Aorta (tissue), 5 donors: ENCODE data around the gene ZNF322. TPM values are rescaled to one million over a fixed set of nuclear protein-coding genes. Genes with fewer than 3 reads are reported as not detected.
A peak's percentile ranks its signal among the peaks of the same experiment; 100 is the strongest.

Source experiments
- ATAC-seq: fragments of 200-7000 bp; cut with Tn5 transposase; one replicate; pipeline ENCODE4 v1.9.1; 2022; ENCODE audit warnings: moderate library complexity; ENCODE audit not compliant: low FRiP score
- DNase-seq, 2 donors: peaks; one replicate each; pipeline ENCODE4 v3.0.0-alpha.2; 2020
- H3K27ac ChIP-seq, 2 donors: one replicate each; pipeline ENCODE4 v1.5.1; 2013; ENCODE audit warnings: low read length in 2 of 2, mild to moderate bottlenecking in 2 of 2, moderate library complexity in 2 of 2, control low read depth in 1 of 2, inconsistent platforms in 1 of 2, low read depth in 1 of 2
- H3K27me3 ChIP-seq, 2 donors: one replicate each; pipeline ENCODE4 v1.6.1; 2013; ENCODE audit warnings: control low read depth in 1 of 2, low read length in 1 of 2, mild to moderate bottlenecking in 1 of 2, moderate library complexity in 1 of 2; ENCODE audit not compliant: insufficient read depth in 2 of 2, control insufficient read depth in 1 of 2
- H3K36me3 ChIP-seq, 2 donors: one replicate each; pipeline ENCODE4 v1.6.1; 2013; ENCODE audit warnings: control low read depth in 1 of 2, low read length in 1 of 2, mild to moderate bottlenecking in 1 of 2; ENCODE audit not compliant: insufficient read depth in 2 of 2, control insufficient read depth in 1 of 2
- H3K4me1 ChIP-seq, 2 donors: one replicate each; pipeline ENCODE4 v1.6.1; 2013; ENCODE audit warnings: low read length in 2 of 2, control low read depth in 1 of 2, mild to moderate bottlenecking in 1 of 2, moderate library complexity in 1 of 2; ENCODE audit not compliant: insufficient read depth in 2 of 2, control insufficient read depth in 1 of 2
- H3K4me3 ChIP-seq, 2 donors: one replicate each; pipeline ENCODE4 v1.5.1; 2013; ENCODE audit warnings: low read length in 2 of 2, control low read depth in 1 of 2, mild to moderate bottlenecking in 1 of 2
- H3K9me3 ChIP-seq: one replicate; pipeline ENCODE4 v1.6.1; 2013; ENCODE audit warnings: mild to moderate bottlenecking, low read length; ENCODE audit not compliant: control insufficient read depth
- WGBS, 2 donors: extraction: QIAGEN DNeasy Blood & Tissue Kit; methylation state at CpG; one replicate each; pipeline ENCODE4 v1.1.7; 2013; 5-methylcytosine and 5-hydroxymethylcytosine counted together
- intact Hi-C, 2 donors: fragments of 100-400 bp; cut with DNase I; formaldehyde crosslinking; loops; one replicate each; pipeline versions ENCODE4 v1.14.2 to v1.15.0; 2022
- polyA plus RNA-seq, 2 donors: library from polyadenylated mRNA; stranded (reverse); fragments of 200-250 nt; gene quantifications; one replicate each; pipeline ENCODE4 v1.2.3, GENCODE V29; 2013
- total RNA-seq, 2 donors: library from RNA; stranded (reverse); fragmentation: NEBNext Ultra II Directional; extraction: Animal tissue kit (Norgen Biotek cat#: 25700); gene quantifications; one replicate each; pipeline ENCODE4 v1.2.1, GENCODE V29; 2021
- donor health status: healthy with polysubstance abuse.
- donor health status: Bipolar disorder and iron deficiency.
- donor health status: DM: no; HTN: no; CAD: no.
- donor health status: DM: no; HTN: no; CAD: no.
- donor health status: DM: yes; HTN: yes; CAD: no.

ZNF322 gene
- total and polyA plus RNA-seq, 4 donors = 7.9 to 30.3 (median 16.1) TPM

DNA sequence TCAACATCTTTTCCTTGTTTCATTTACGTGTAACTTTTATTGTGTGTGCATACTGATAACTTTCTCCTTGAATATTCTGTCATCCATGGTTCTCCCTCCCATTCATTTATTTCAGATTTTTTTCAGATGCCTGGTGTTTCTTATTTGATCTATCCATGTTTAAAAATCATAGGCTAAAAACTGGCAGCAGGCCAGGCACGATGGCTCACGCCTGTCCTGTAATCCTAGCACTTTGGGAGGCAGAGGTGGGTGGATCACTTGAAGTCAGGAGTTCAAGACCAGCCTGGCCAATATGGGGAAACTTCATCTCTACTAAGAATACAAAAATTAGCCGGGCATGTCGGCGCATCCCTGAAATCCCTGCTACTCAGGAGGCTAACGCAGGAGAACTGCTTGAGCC lies 31.7 kb downstream of the ZNF322 start:
- no peaks in the 10 kb centered on the region for H3K4me1 ChIP-seq
- H3K27ac ChIP-seq = no peak overlapping the region
- intact Hi-C loops = no loop called here
- H3K27me3 ChIP-seq = no peaks in the 10 kb centered on the region
- no peaks in the 10 kb centered on the region for H3K9me3 ChIP-seq
- DNase-seq (no peak), ATAC-seq (no peak)
- H3K4me3 ChIP-seq = no peak overlapping the region
- 80 to 85% methylated on average over 7 of the region's 7 CpGs for WGBS, 2 donors
- no peaks in the 10 kb centered on the region for H3K36me3 ChIP-seq

DNA sequence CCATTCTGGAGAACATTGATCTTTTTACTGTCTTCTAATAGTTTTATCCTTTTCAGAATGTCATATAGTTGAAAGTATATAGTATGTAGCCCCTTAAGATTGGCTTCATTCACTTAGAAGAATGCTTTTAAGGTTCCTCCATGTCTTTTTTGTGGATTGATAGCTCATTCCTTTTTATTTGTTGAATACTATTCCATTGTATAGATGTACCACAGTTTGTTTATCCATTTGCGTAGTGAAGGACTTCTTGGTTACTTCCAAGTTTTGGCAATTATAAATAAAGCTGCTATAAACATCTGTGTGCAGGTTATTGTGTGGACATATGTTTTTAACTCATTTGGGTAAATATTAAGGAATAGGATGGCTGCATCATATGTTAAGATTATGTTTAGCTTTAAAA lies 35.0 kb downstream of the ZNF322 start:
- Histone ChIP-seq H3K27ac (no peak overlapping the region), H3K9me3 (no peaks in the 10 kb centered on the region), H3K36me3 (no peaks in the 10 kb centered on the region), H3K4me3 (no peak overlapping the region), H3K4me1 (no peaks in the 10 kb centered on the region), H3K27me3 (no peaks in the 10 kb centered on the region)
- ATAC-seq = no peak
- DNase-seq = no peak
- 93% methylated on average over 1 of the region's 1 CpG for WGBS, 2 donors
- intact Hi-C loops = no loop called here

DNA sequence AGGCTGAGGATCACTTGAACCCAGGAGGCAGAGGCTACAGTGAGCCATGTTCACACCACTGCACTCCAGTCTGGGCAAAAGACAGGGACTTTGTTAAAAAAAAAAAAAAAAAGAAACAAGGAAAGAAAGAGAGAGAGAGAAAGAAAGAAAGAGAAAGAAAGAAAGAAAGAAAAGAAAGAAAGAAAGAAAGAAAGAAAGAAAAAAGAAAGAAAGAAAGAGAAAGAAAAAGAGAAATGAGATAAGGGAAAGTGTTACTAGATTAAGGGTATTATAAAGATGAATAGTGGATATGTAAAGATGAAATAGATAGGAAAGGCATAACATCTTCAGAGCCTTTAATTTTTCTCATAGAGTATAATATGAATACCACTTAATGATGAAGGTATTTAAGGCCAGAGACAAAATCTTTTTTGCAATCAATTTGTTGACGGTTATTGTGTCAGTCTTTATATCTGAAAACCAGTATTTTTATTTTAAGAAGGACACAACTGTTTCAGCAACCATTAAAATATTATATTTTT lies 36.1 kb downstream of the ZNF322 start:
- Histone ChIP-seq H3K36me3 (no peaks in the 10 kb centered on the region), H3K4me1 (no peaks in the 10 kb centered on the region), H3K27me3 (no peaks in the 10 kb centered on the region), H3K4me3 (no peak overlapping the region), H3K27ac (no peak overlapping the region), H3K9me3 (no peaks in the 10 kb centered on the region)
- WGBS, 2 donors = 51 to 90% methylated on average over 1 of the region's 1 CpG
- intact Hi-C loops = no loop called here
- ATAC-seq (no peak), DNase-seq (no peak)

GRCh38 chr6:26613689-26614683 lies 45.6 kb downstream of the ZNF322 start:
- intact Hi-C loops = loop anchor here in 1 of 2 donors (5.0 kb wide), 1 partner anchor 668 kb away; no protein-coding TSS in a partner anchor
- ATAC-seq = peak; percentile 54

DNA sequence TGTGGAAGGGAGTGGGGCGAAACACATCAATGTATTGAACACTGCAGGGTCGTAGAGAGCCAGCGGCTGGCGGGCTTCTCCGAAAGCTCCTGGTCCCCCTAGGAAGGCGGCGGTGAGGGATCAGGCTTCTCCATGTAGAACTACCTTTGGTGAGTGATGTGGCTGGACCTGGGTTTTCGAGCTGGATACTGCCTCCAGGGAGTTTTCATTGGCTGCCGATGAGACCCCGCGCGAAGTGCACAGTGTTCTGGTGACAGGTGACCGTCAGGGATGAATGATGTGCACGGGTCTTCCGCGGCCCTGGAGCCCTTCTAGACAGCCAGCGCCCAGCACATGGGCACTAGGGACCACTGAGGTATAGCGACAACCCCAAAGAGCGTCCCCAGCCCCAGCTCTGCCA lies 46.3 kb downstream of the ZNF322 start:
- Histone ChIP-seq H3K36me3 (no peaks in the 10 kb centered on the region), H3K4me1 (no peaks in the 10 kb centered on the region), H3K4me3 (no peak overlapping the region), H3K27ac (no peak overlapping the region), H3K9me3 (no peaks in the 10 kb centered on the region), H3K27me3 (peaks cover 0 to 1% of the 10 kb centered on the region in 2 donors)
- ATAC-seq (no peak), DNase-seq (no peak)
- intact Hi-C loops = loop anchor here in 1 of 2 donors (5.0 kb wide), 1 partner anchor 669 kb away; no protein-coding TSS in a partner anchor
- 21 to 27% methylated on average over 19 of the region's 19 CpGs for WGBS, 2 donors

More at GRCh38 chr6:26613689-26614683, 45.6 kb downstream of the ZNF322 start:
- Histone ChIP-seq H3K9me3 (no peaks in the 10 kb centered on the region), H3K27ac (no peak overlapping the region), H3K27me3 (peaks cover 0 to 1% of the 10 kb centered on the region in 2 donors), H3K36me3 (no peaks in the 10 kb centered on the region), H3K4me3 (no peak overlapping the region), H3K4me1 (no peaks in the 10 kb centered on the region)
- DNase-seq = peak; percentile 54 to 76
- WGBS, 2 donors = 2 to 3% methylated on average over 67 to 68 of the region's 68 CpGs

DNA sequence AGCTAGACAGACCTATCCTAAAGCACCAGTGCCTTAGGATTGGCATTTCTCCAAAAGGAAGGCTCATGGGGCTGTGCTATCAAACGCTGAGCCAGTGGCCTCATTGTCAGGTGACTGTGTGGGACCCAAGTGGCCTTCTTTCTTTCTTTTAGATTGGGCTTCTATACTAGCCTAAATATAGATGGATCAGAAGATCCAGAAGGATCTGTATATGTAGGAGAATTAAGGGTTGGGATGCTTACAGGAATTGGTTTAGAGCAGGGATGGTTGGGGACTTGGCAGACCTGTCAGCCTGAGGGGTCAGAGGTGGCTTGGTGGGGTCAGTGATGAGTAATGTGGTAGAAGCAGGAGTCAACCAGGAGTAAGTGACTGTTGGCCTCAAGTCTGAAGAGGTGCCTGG lies 47.9 kb downstream of the ZNF322 start:
- Histone ChIP-seq H3K27ac (no peak overlapping the region), H3K27me3 (peaks cover 0 to 1% of the 10 kb centered on the region in 2 donors), H3K36me3 (no peaks in the 10 kb centered on the region), H3K9me3 (no peaks in the 10 kb centered on the region), H3K4me3 (no peak overlapping the region), H3K4me1 (no peaks in the 10 kb centered on the region)
- intact Hi-C loops = loop anchor here in 1 of 2 donors (5.0 kb wide), 1 partner anchor 671 kb away; no protein-coding TSS in a partner anchor
- no peak for DNase-seq
- ATAC-seq = no peak
- WGBS, 2 donors = 47 to 56% methylated on average over 1 of the region's 1 CpG

GRCh38 chr6:26609463-26609862 lies 50.1 kb downstream of the ZNF322 start:
- Histone ChIP-seq H3K9me3 (no peaks in the 10 kb centered on the region), H3K27me3 (peaks cover 0 to 1% of the 10 kb centered on the region in 2 donors), H3K27ac (no peak overlapping the region), H3K4me1 (no peaks in the 10 kb centered on the region), H3K4me3 (no peak overlapping the region), H3K36me3 (no peaks in the 10 kb centered on the region)
- intact Hi-C loops = no loop called here
- no peak for DNase-seq
- WGBS, 2 donors = 58 to 61% methylated on average over 3 of the region's 3 CpGs
- no peak for ATAC-seq

DNA sequence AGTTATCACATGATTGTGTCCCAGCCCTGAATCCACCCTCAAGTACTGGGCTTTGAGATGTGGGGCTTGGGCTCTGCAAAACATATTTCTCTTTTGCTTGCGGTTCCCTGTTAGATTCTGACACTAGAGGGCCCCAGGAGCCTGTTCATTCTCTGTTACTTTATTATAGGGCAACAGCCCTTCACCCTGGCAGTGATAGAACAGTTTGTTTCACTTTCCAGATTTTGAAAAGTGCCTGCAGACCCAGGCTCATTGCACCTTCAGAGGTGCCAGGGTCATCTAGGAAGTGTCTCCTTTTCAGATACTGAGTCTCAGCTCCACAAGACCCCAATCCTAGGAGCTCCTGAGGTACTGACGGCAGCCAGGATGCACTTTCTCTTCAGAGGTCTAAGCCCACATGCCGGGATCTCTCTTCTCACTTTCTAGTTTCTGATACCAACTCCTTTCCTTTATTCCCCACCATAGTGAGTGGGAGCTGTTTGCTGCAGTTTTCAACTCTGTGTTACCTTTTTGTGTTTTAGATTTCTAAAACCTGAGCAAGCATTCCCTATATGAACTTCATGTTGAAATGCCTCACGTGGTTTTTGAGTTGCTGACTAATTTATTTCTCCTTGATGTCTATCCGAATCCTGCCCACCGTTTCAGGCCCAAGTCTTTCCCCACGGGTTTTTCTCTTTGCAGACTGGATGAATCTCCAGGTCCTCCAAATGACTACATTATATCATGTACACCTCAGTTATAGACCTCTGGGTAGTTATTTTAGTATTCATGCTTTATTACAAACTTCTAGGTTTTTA lies 51.9 kb downstream of the ZNF322 start:
- 39 to 42% methylated on average over 7 of the region's 7 CpGs for WGBS, 2 donors
- Histone ChIP-seq H3K9me3 (no peaks in the 10 kb centered on the region), H3K4me3 (peak overlapping the region in 1 of 2 donors; percentile 46), H3K27ac (no peak overlapping the region), H3K36me3 (no peaks in the 10 kb centered on the region), H3K4me1 (no peaks in the 10 kb centered on the region), H3K27me3 (peaks cover 0 to 1% of the 10 kb centered on the region in 2 donors)
- ATAC-seq = peak; percentile 54
- intact Hi-C loops = loop anchor here (2.0 kb wide), 1 partner anchor 471 kb away; no protein-coding TSS in a partner anchor
- DNase-seq = no peak
